ENCODE results near the gene PFKP.

DNA sequence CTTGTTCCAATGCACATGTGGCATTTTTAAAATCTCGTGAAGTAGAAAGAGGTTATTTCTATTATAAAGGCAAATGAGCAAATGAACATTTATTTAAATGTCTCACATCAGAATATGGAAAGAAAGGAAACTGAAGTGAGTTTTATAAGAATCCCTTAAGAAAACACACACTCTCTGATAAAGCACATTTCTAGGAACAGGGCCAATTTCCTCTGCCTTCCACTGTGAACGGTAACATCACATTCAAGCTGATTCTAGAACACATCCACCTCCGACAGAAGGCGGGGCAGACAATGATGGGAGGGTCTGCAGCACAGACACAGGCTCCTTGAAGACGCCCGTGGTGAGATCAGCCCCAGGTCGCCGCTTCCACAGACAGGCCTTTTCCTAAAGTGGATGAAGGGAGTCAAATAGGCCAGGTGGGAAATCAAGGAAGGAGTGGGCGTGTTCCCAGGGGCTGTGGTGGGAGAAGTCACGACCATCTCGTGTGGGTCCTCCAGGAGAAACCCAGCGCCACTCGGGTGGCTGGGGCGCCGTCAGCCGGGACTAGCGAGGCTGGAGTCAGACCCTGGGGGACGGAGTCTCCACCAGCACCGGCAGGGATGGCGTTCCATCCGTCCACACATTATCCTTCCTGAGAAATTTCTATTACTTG lies 74.1 kb downstream of the PFKP start:
- TF ChIP-seq, protein P1, sequence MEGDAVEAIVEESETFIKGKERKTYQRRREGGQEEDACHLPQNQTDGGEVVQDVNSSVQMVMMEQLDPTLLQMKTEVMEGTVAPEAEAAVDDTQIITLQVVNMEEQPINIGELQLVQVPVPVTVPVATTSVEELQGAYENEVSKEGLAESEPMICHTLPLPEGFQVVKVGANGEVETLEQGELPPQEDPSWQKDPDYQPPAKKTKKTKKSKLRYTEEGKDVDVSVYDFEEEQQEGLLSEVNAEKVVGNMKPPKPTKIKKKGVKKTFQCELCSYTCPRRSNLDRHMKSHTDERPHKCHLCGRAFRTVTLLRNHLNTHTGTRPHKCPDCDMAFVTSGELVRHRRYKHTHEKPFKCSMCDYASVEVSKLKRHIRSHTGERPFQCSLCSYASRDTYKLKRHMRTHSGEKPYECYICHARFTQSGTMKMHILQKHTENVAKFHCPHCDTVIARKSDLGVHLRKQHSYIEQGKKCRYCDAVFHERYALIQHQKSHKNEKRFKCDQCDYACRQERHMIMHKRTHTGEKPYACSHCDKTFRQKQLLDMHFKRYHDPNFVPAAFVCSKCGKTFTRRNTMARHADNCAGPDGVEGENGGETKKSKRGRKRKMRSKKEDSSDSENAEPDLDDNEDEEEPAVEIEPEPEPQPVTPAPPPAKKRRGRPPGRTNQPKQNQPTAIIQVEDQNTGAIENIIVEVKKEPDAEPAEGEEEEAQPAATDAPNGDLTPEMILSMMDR (IDR thresholded peaks at IDR 0.05), result no peak
- no peak for TF ChIP-seq POLR2A (IDR thresholded peaks at IDR 0.05)
